NCI-H1694 treated with DMSO at 0.1 percent for 48 hours (cell line): ENCODE data around the gene GABRR2.
A peak's percentile ranks its signal among the peaks of the same experiment; 100 is the strongest.
"Not testable (repeated sequence)": the region's sequence is repeated elsewhere in the genome, so short reads cannot be mapped to it uniquely, and the experiment has no call there.

Source experiments
- DNase-seq: peaks from one replicate; lab custom pipeline; 2025; lab: John Stamatoyannopoulos, UW

The GABRR2 gene

GRCh38 chr6:89323511-89323971, 8.4 kb upstream of the GABRR2 start:
- no peak for DNase-seq

- DNase-seq = no peak
Observed at GRCh38 chr6:89321131-89321970, 6.3 kb upstream of the GABRR2 start.

- no peak for DNase-seq
Observed at GRCh38 chr6:89320012-89320559, 5.0 kb upstream of the GABRR2 start.

GRCh38 chr6:89317067-89317466, 2.0 kb upstream of the GABRR2 start:
- DNase-seq = no peak

- DNase-seq = no peak
Observed at GRCh38 chr6:89314692-89315091, 407 bp downstream of the GABRR2 start.

GRCh38 chr6:89313006-89313405, 2.1 kb downstream of the GABRR2 start:
- DNase-seq = peak; percentile 81

GRCh38 chr6:89311853-89312531, 3.1 kb downstream of the GABRR2 start:
- DNase-seq = peak; percentile 54

- no peak for DNase-seq
Observed at GRCh38 chr6:89311530-89311852, 3.6 kb downstream of the GABRR2 start.

- DNase-seq = no peak
Observed at GRCh38 chr6:89310929-89311328, 4.2 kb downstream of the GABRR2 start.

- DNase-seq = no peak
Observed at GRCh38 chr6:89308525-89309395, 6.3 kb downstream of the GABRR2 start.

GRCh38 chr6:89304517-89304916, 10.6 kb downstream of the GABRR2 start:
- DNase-seq = not testable (repeated sequence)

GRCh38 chr6:89302936-89303335, 12.2 kb downstream of the GABRR2 start:
- no peak for DNase-seq

GRCh38 chr6:89302195-89302770, 12.8 kb downstream of the GABRR2 start:
- no peak for DNase-seq

GRCh38 chr6:89301586-89302194, 13.4 kb downstream of the GABRR2 start:
- no peak for DNase-seq

- DNase-seq = no peak
Observed at GRCh38 chr6:89299466-89299850, 15.6 kb downstream of the GABRR2 start.

- no peak for DNase-seq
Observed at GRCh38 chr6:89298680-89299465, 16.2 kb downstream of the GABRR2 start.

- DNase-seq = no peak
Observed at GRCh38 chr6:89297695-89298351, 17.3 kb downstream of the GABRR2 start.

GRCh38 chr6:89295981-89296380, 19.1 kb downstream of the GABRR2 start:
- no peak for DNase-seq

- not testable (repeated sequence) for DNase-seq
Observed at GRCh38 chr6:89295116-89295515, 20.0 kb downstream of the GABRR2 start.

GRCh38 chr6:89291256-89291819, 23.8 kb downstream of the GABRR2 start:
- DNase-seq = no peak
